SK-N-SH (cell line): ENCODE results near the gene C19orf67.

Experiments
- EZH2phosphoT487 ChIP-seq: fragments of 200-600 bp; sonication (generic); IDR thresholded peaks from 2 replicates; pipeline ENCODE4 v1.6.1; 2017; ENCODE audit warnings: low read depth, mixed run types, mild to moderate bottlenecking, antibody characterized with exemption, moderate library complexity, borderline replicate concordance
- FOXJ3 ChIP-seq: sonication (generic); formaldehyde crosslinking; IDR thresholded peaks from 2 replicates; pipeline ENCODE4 v1.5.1; 2020; ENCODE audit warnings: mild to moderate bottlenecking, missing genetic modification reagents
- POLR2AphosphoS5 ChIP-seq: IDR thresholded peaks from 2 replicates; pipeline ENCODE4 v1.6.1; 2012; ENCODE audit warnings: low read depth, low read length
- RAD21 ChIP-seq: IDR thresholded peaks from 2 replicates; pipeline ENCODE4 v1.6.1; 2012; ENCODE audit warnings: mild to moderate bottlenecking, low read length
- RCOR1 ChIP-seq: fragments of 150-350 bp; IDR thresholded peaks from 2 replicates; pipeline ENCODE4 v1.6.1; 2017; ENCODE audit warnings: antibody characterized with exemption, low read length
- RXRA ChIP-seq: IDR thresholded peaks from 2 replicates; pipeline ENCODE4 v1.4.0; 2012; ENCODE audit warnings: low read depth, mild to moderate bottlenecking, borderline replicate concordance
- TF ChIP-seq, protein P1 (sequence below): IDR thresholded peaks from 2 replicates; pipeline ENCODE4 v1.4.0; 2012; ENCODE audit warnings: low read depth, borderline replicate concordance
- TF ChIP-seq, protein P2 (sequence below): IDR thresholded peaks from 2 replicates; pipeline ENCODE4 v1.6.1; 2012; ENCODE audit warnings: mild to moderate bottlenecking, low read depth, low read length, moderate library complexity
- TF ChIP-seq, protein P3 (sequence below): IDR thresholded peaks from 2 replicates; pipeline ENCODE4 v1.4.0; 2012; ENCODE audit warnings: low read depth
- TF ChIP-seq, protein P4 (sequence below): fragments of 200-600 bp; sonication (generic); IDR thresholded peaks from 2 replicates; pipeline ENCODE4 v1.6.1; 2017; ENCODE audit warnings: antibody characterized with exemption, mild to moderate bottlenecking, moderate library complexity

DNA sequence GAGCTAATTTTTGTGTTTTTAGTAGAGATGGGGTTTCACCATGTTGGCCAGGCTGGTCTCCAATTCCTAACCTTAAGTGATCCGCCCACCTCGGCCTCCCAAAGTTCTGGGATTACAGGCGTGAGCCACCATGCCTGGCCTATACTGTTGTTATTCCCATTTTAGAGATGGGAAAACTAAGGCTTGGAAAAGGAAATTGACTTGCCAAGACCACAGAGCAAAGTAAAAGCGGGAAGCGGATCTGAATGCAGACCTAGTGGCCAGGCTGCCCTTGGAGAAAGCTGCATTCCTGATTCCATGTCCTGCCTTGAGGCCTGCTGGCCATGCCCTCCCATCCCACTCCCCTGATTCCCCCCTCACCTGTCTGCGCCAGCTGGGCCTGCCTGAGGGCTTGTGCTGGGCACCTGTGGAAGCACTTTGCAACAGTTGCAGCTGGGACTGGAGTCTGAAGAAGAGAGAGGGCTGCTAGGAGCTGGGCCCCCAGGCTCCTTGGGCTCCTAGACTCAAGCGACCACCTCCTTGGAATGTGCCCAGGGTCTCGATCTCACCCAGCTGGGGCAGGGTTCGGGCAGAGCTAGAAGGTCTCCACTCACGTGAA, 29.4 kb downstream of the C19orf67 start:
- TF ChIP-seq RCOR1 (no peak), POLR2AphosphoS5 (no peak), RXRA (no peak), RAD21 (no peak), FOXJ3 (CRISPR knock-in tag) (no peak), EZH2phosphoT487 (no peak)
- TF ChIP-seq, protein P1, sequence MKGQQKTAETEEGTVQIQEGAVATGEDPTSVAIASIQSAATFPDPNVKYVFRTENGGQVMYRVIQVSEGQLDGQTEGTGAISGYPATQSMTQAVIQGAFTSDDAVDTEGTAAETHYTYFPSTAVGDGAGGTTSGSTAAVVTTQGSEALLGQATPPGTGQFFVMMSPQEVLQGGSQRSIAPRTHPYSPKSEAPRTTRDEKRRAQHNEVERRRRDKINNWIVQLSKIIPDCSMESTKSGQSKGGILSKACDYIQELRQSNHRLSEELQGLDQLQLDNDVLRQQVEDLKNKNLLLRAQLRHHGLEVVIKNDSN: no peak
- TF ChIP-seq, protein P2, sequence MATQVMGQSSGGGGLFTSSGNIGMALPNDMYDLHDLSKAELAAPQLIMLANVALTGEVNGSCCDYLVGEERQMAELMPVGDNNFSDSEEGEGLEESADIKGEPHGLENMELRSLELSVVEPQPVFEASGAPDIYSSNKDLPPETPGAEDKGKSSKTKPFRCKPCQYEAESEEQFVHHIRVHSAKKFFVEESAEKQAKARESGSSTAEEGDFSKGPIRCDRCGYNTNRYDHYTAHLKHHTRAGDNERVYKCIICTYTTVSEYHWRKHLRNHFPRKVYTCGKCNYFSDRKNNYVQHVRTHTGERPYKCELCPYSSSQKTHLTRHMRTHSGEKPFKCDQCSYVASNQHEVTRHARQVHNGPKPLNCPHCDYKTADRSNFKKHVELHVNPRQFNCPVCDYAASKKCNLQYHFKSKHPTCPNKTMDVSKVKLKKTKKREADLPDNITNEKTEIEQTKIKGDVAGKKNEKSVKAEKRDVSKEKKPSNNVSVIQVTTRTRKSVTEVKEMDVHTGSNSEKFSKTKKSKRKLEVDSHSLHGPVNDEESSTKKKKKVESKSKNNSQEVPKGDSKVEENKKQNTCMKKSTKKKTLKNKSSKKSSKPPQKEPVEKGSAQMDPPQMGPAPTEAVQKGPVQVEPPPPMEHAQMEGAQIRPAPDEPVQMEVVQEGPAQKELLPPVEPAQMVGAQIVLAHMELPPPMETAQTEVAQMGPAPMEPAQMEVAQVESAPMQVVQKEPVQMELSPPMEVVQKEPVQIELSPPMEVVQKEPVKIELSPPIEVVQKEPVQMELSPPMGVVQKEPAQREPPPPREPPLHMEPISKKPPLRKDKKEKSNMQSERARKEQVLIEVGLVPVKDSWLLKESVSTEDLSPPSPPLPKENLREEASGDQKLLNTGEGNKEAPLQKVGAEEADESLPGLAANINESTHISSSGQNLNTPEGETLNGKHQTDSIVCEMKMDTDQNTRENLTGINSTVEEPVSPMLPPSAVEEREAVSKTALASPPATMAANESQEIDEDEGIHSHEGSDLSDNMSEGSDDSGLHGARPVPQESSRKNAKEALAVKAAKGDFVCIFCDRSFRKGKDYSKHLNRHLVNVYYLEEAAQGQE: no peak
- TF ChIP-seq, protein P3, sequence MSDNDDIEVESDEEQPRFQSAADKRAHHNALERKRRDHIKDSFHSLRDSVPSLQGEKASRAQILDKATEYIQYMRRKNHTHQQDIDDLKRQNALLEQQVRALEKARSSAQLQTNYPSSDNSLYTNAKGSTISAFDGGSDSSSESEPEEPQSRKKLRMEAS: no peak
- TF ChIP-seq, protein P4, sequence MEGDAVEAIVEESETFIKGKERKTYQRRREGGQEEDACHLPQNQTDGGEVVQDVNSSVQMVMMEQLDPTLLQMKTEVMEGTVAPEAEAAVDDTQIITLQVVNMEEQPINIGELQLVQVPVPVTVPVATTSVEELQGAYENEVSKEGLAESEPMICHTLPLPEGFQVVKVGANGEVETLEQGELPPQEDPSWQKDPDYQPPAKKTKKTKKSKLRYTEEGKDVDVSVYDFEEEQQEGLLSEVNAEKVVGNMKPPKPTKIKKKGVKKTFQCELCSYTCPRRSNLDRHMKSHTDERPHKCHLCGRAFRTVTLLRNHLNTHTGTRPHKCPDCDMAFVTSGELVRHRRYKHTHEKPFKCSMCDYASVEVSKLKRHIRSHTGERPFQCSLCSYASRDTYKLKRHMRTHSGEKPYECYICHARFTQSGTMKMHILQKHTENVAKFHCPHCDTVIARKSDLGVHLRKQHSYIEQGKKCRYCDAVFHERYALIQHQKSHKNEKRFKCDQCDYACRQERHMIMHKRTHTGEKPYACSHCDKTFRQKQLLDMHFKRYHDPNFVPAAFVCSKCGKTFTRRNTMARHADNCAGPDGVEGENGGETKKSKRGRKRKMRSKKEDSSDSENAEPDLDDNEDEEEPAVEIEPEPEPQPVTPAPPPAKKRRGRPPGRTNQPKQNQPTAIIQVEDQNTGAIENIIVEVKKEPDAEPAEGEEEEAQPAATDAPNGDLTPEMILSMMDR: no peak
